Vagina (tissue), 2 donors: Measurements from ENCODE around the gene KMT2C. TPM values are rescaled to one million over a fixed set of nuclear protein-coding genes. Genes with fewer than 3 reads are reported as not detected.
"Not testable (repeated sequence)": the region's sequence is repeated elsewhere in the genome, so short reads cannot be mapped to it uniquely, and the experiment has no call there.

Experiments used
- DNase-seq, 2 donors: peaks; one replicate each; pipeline ENCODE4 v3.0.0-alpha.2; 2017; ENCODE audit errors: extremely low spot score in 2 of 2
- H3K27ac ChIP-seq: fragments of 200-600 bp; sonication (generic); one replicate; pipeline ENCODE4 v1.5.1; 2019
- H3K27me3 ChIP-seq: fragments of 200-600 bp; sonication (generic); one replicate; pipeline ENCODE4 v1.5.1; 2019
- H3K36me3 ChIP-seq, 2 donors: fragments of 200-600 bp; sonication (generic); one replicate each; pipeline ENCODE4 v1.5.1; 2017 to 2019
- H3K4me1 ChIP-seq: fragments of 200-600 bp; sonication (generic); one replicate; pipeline ENCODE4 v1.5.1; 2019
- H3K4me3 ChIP-seq, 2 donors: fragments of 200-600 bp; sonication (generic); 1 replicate in 1 of 2; 2 replicates in 1 of 2; pipeline ENCODE4 v1.5.1; 2016 to 2019
- H3K9me3 ChIP-seq: fragments of 200-600 bp; sonication (generic); one replicate; pipeline ENCODE4 v1.5.1; 2019
- POLR2A ChIP-seq, 2 donors: fragments of 450-650 bp; IDR thresholded peaks; one replicate each; pipeline ENCODE4 v1.6.1; 2017; ENCODE audit warnings: antibody characterized with exemption in 2 of 2, mild to moderate bottlenecking in 2 of 2, moderate library complexity in 2 of 2
- POLR2AphosphoS5 ChIP-seq, 2 donors: sonication (generic); formaldehyde crosslinking; IDR thresholded peaks; one replicate each; pipeline ENCODE4 v1.9.0; 2017; ENCODE audit warnings: antibody characterized with exemption in 2 of 2, mild to moderate bottlenecking in 2 of 2, low read depth in 1 of 2; ENCODE audit not compliant: insufficient read depth in 1 of 2
- intact Hi-C: fragments of 100-400 bp; cut with DNase I; formaldehyde crosslinking; loops from one replicate; pipeline ENCODE4 v1.15.1; 2023
- total RNA-seq: library from RNA; depleted of rRNA; stranded (reverse); fragments of >200 nt; gene quantifications from one replicate; pipeline ENCODE4 v1.2.3, GENCODE V29; 2016
- TF ChIP-seq, protein P1 (sequence below), 3 experiments: fragments of 450-650 bp in 2 of 3; fragments of 200-600 bp in 1 of 3; sonication (generic) in 1 of 3; IDR thresholded peaks; one replicate each; pipeline ENCODE4 v1.5.1; 2017 to 2019; ENCODE audit warnings: antibody characterized with exemption in 3 of 3, mild to moderate bottlenecking in 2 of 3, moderate library complexity in 2 of 3

The KMT2C gene
- total RNA-seq, 1 donor from 2014 or later: 62.6 TPM

- Histone ChIP-seq H3K9me3 (no peaks in the 10 kb centered on the region), H3K4me3 (no peak overlapping the region), H3K27ac (no peak overlapping the region), H3K27me3 (no peaks in the 10 kb centered on the region), H3K4me1 (peaks cover 36% of the 10 kb centered on the region), H3K36me3 (no peaks in the 10 kb centered on the region)
- no peak for DNase-seq
- intact Hi-C loops: no loop called here
- no peak for TF ChIP-seq POLR2AphosphoS5 (IDR thresholded peaks at IDR 0.05; ENCODE audit: insufficient read depth in 1 of 2, low read depth in 1 of 2)
- TF ChIP-seq POLR2A (IDR thresholded peaks at IDR 0.05): no peak
- TF ChIP-seq, protein P1, sequence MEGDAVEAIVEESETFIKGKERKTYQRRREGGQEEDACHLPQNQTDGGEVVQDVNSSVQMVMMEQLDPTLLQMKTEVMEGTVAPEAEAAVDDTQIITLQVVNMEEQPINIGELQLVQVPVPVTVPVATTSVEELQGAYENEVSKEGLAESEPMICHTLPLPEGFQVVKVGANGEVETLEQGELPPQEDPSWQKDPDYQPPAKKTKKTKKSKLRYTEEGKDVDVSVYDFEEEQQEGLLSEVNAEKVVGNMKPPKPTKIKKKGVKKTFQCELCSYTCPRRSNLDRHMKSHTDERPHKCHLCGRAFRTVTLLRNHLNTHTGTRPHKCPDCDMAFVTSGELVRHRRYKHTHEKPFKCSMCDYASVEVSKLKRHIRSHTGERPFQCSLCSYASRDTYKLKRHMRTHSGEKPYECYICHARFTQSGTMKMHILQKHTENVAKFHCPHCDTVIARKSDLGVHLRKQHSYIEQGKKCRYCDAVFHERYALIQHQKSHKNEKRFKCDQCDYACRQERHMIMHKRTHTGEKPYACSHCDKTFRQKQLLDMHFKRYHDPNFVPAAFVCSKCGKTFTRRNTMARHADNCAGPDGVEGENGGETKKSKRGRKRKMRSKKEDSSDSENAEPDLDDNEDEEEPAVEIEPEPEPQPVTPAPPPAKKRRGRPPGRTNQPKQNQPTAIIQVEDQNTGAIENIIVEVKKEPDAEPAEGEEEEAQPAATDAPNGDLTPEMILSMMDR (IDR thresholded peaks at IDR 0.05): no peak
These were observed 52.2 kb downstream of the KMT2C start for GRCh38 chr7:152383341-152384234.

DNA sequence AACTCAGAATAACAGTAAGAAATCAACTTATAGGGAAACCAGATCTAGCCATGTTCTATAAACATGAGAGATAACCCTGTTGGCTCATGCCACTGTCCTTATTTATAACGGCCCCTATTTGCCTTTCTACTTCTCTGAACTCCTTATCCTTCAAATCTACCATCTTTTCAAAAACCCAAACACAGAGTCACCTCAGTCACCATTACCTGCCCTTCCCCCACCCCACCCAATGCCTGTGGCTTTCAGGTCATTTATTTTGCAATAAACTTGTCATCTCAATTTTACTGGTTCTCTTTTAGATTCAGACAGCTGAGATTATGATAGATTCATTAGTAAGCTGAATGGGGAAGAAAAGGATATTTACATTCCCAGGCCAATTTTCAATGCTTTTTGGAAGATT, 53.6 kb downstream of the KMT2C start:
- DNase-seq: no peak
- Histone ChIP-seq H3K4me1 (peaks cover 36% of the 10 kb centered on the region), H3K36me3 (no peaks in the 10 kb centered on the region), H3K27ac (no peak overlapping the region), H3K4me3 (no peak overlapping the region), H3K9me3 (no peaks in the 10 kb centered on the region), H3K27me3 (no peaks in the 10 kb centered on the region)
- intact Hi-C loops: no loop called here
- TF ChIP-seq POLR2AphosphoS5 (IDR thresholded peaks at IDR 0.05; ENCODE audit: insufficient read depth in 1 of 2, low read depth in 1 of 2): no peak
- TF ChIP-seq, protein P1 (IDR thresholded peaks at IDR 0.05): no peak
- TF ChIP-seq POLR2A (IDR thresholded peaks at IDR 0.05): no peak

GRCh38 chr7:152380931-152381578, 54.7 kb downstream of the KMT2C start:
- DNase-seq, intact Hi-C loops, H3K27ac ChIP-seq, H3K9me3 ChIP-seq, H3K36me3 ChIP-seq, H3K4me3 ChIP-seq, H3K27me3 ChIP-seq: not testable (repeated sequence)
- H3K4me1 ChIP-seq: peaks cover 32% of the 10 kb centered on the region

GRCh38 chr7:152378497-152378896, 57.3 kb downstream of the KMT2C start:
- peaks cover 29% of the 10 kb centered on the region for H3K4me1 ChIP-seq
- intact Hi-C loops: not testable (repeated sequence)

GRCh38 chr7:152376716-152377484, 58.9 kb downstream of the KMT2C start:
- H3K36me3 ChIP-seq, intact Hi-C loops, H3K27ac ChIP-seq, H3K4me3 ChIP-seq, H3K9me3 ChIP-seq, H3K27me3 ChIP-seq, DNase-seq: not testable (repeated sequence)
- H3K4me1 ChIP-seq: peaks cover 15% of the 10 kb centered on the region

More at GRCh38 chr7:152378497-152378896, 57.3 kb downstream of the KMT2C start:
- not testable (repeated sequence) for H3K27me3 ChIP-seq, H3K9me3 ChIP-seq, H3K27ac ChIP-seq, DNase-seq, H3K4me3 ChIP-seq, H3K36me3 ChIP-seq

GRCh38 chr7:152370297-152370696, 65.5 kb downstream of the KMT2C start:
- Histone ChIP-seq H3K36me3 (no peaks in the 10 kb centered on the region), H3K27me3 (no peaks in the 10 kb centered on the region), H3K9me3 (no peaks in the 10 kb centered on the region), H3K27ac (no peak overlapping the region), H3K4me3 (no peak overlapping the region), H3K4me1 (peaks cover 24% of the 10 kb centered on the region)
- DNase-seq: no peak
- intact Hi-C loops: no loop called here
- TF ChIP-seq POLR2A (IDR thresholded peaks at IDR 0.05) (no peak), POLR2AphosphoS5 (IDR thresholded peaks at IDR 0.05; ENCODE audit: insufficient read depth in 1 of 2, low read depth in 1 of 2) (no peak)
- TF ChIP-seq, protein P1 (IDR thresholded peaks at IDR 0.05): no peak
